GM21529 (cell line): ENCODE data around the gene UBAP1.
"Not testable (repeated sequence)": the region's sequence is repeated elsewhere in the genome, so short reads cannot be mapped to it uniquely, and the experiment has no call there.

Experiments used
- ATAC-seq: cut with Tn5 transposase; IDR thresholded peaks from one replicate; pipeline ENCODE4 v1.9.1; 2021; ENCODE audit not compliant: unreplicated experiment

UBAP1 gene

GRCh38 chr9:34178436-34179212, at the start of gene UBAP1:
Gene UBAP1 (plus strand): TSS chr9:34179043. CDS start chr9:34220915, 41,872 bp downstream.
- peak; percentile 99 for ATAC-seq

GRCh38 chr9:34131571-34131970, 47.3 kb upstream of the UBAP1 start:
- ATAC-seq = no peak

GRCh38 chr9:34133436-34133949, 45.4 kb upstream of the UBAP1 start:
- ATAC-seq = no peak

- ATAC-seq = no peak
Observed at GRCh38 chr9:34134521-34134920, 44.3 kb upstream of the UBAP1 start.

- not testable (repeated sequence) for ATAC-seq
Observed at GRCh38 chr9:34138644-34139043, 40.2 kb upstream of the UBAP1 start.

- ATAC-seq = no peak
Observed at GRCh38 chr9:34139477-34140146, 39.2 kb upstream of the UBAP1 start.

- no peak for ATAC-seq
Observed at GRCh38 chr9:34140853-34141252, 38.0 kb upstream of the UBAP1 start.

- ATAC-seq = no peak
Observed at GRCh38 chr9:34143116-34143515, 35.7 kb upstream of the UBAP1 start.

GRCh38 chr9:34145165-34145564, 33.7 kb upstream of the UBAP1 start:
- ATAC-seq = no peak

- no peak for ATAC-seq
Observed at GRCh38 chr9:34151398-34151797, 27.4 kb upstream of the UBAP1 start.

- ATAC-seq = no peak
Observed at GRCh38 chr9:34154057-34154456, 24.8 kb upstream of the UBAP1 start.

- no peak for ATAC-seq
Observed at GRCh38 chr9:34157318-34157717, 21.5 kb upstream of the UBAP1 start.

- ATAC-seq = no peak
Observed at GRCh38 chr9:34157898-34158297, 20.9 kb upstream of the UBAP1 start.

GRCh38 chr9:34158362-34158869, 20.4 kb upstream of the UBAP1 start:
- ATAC-seq = no peak

GRCh38 chr9:34163434-34163833, 15.4 kb upstream of the UBAP1 start:
- no peak for ATAC-seq

- no peak for ATAC-seq
Observed at GRCh38 chr9:34169125-34169524, 9.7 kb upstream of the UBAP1 start.

- no peak for ATAC-seq
Observed at GRCh38 chr9:34170237-34170991, 8.4 kb upstream of the UBAP1 start.

- ATAC-seq = peak; percentile 87
Observed at GRCh38 chr9:34171753-34172535, 6.9 kb upstream of the UBAP1 start.

GRCh38 chr9:34176089-34176488, 2.8 kb upstream of the UBAP1 start:
- ATAC-seq = no peak

- ATAC-seq = no peak
Observed at GRCh38 chr9:34177593-34178435, 1.0 kb upstream of the UBAP1 start.
